CD4-positive, alpha-beta T cell treated with Interferon gamma for 1 hour (primary cell): Measurements from ENCODE around the gene PRRT2.

Experiments
- DNase-seq: peaks from one replicate; pipeline ENCODE4 v3.0.0-alpha.2; 2020

PRRT2 gene

GRCh38 chr16:29835926-29836325 lies 23.9 kb downstream of the PRRT2 start:
- DNase-seq: no peak

- DNase-seq: no peak
Observed at GRCh38 chr16:29836623-29837022, 24.6 kb downstream of the PRRT2 start.

GRCh38 chr16:29837841-29838240 lies 25.8 kb downstream of the PRRT2 start:
- no peak for DNase-seq

- no peak for DNase-seq
Observed at GRCh38 chr16:29839822-29840221, 27.8 kb downstream of the PRRT2 start.

GRCh38 chr16:29840240-29840639 lies 28.2 kb downstream of the PRRT2 start:
- DNase-seq: no peak

- DNase-seq: no peak
Observed at GRCh38 chr16:29841631-29842030, 29.6 kb downstream of the PRRT2 start.

GRCh38 chr16:29842732-29843346 lies 30.8 kb downstream of the PRRT2 start:
- no peak for DNase-seq

GRCh38 chr16:29843931-29844330 lies 31.9 kb downstream of the PRRT2 start:
- no peak for DNase-seq

GRCh38 chr16:29844575-29845331 lies 32.8 kb downstream of the PRRT2 start:
- DNase-seq: no peak

GRCh38 chr16:29845656-29846055 lies 33.7 kb downstream of the PRRT2 start:
- no peak for DNase-seq

GRCh38 chr16:29848420-29849297 lies 36.7 kb downstream of the PRRT2 start:
- peak; percentile 77 for DNase-seq

GRCh38 chr16:29849505-29849904 lies 37.5 kb downstream of the PRRT2 start:
- no peak for DNase-seq

- no peak for DNase-seq
Observed at GRCh38 chr16:29850998-29851397, 39.0 kb downstream of the PRRT2 start.

GRCh38 chr16:29852654-29853053 lies 40.7 kb downstream of the PRRT2 start:
- no peak for DNase-seq

GRCh38 chr16:29854520-29855100 lies 42.6 kb downstream of the PRRT2 start:
- DNase-seq: no peak

GRCh38 chr16:29857133-29857760 lies 45.3 kb downstream of the PRRT2 start:
- no peak for DNase-seq

- no peak for DNase-seq
Observed at GRCh38 chr16:29858149-29858849, 46.3 kb downstream of the PRRT2 start.

GRCh38 chr16:29858974-29859373 lies 47.0 kb downstream of the PRRT2 start:
- DNase-seq: no peak

- no peak for DNase-seq
Observed at GRCh38 chr16:29860218-29860617, 48.2 kb downstream of the PRRT2 start.

- no peak for DNase-seq
Observed at GRCh38 chr16:29862383-29862883, 50.4 kb downstream of the PRRT2 start.

- peak; percentile 94 for DNase-seq
Observed at GRCh38 chr16:29862884-29863668, 51.1 kb downstream of the PRRT2 start, which contains the start of gene CDIPT. CDIPT (minus strand) TSS chr16:29863226; CDS start chr16:29862857, 369 bp downstream.
